Hair follicular keratinocyte (primary cell): Measurements from ENCODE around the gene CREG1. TPM values are rescaled to one million over a fixed set of nuclear protein-coding genes. Genes with fewer than 3 reads are reported as not detected.

ENCODE experiments used
- total RNA-seq: library from RNA; depleted of rRNA; stranded (reverse); fragments of >200 nt; gene quantifications from 2 replicates; pipeline ENCODE4 v1.2.3, GENCODE V29; 2015

The CREG1 gene
- total RNA-seq: 74.6 and 86.9 TPM in 2 replicates

GRCh38 chr1:167553136-167554027 is at the start of gene CREG1:
TSS of gene CREG1 (minus strand) at chr1:167553762.

GRCh38 chr1:167518331-167518700 is 35.2 kb downstream of the CREG1 start, which contains the start of gene CD247:
TSS of gene CD247 (minus strand) at chr1:167518529. CDS start at chr1:167518465, 64 bp downstream.

Other genes starting within 250 kb of the CREG1 start
- gene CD247, start 35.2 kb downstream of the CREG1 start, total RNA-seq: not detected in 2 replicates
- 0.27 and 0.31 TPM in 2 replicates for gene RCSD1, start 76.5 kb upstream of the CREG1 start, total RNA-seq
- 91.5 and 98.4 TPM in 2 replicates for gene MPZL1, start 168.2 kb upstream of the CREG1 start, total RNA-seq